ENCODE measurements around the gene PTPRN2. TPM values are rescaled to one million over a fixed set of nuclear protein-coding genes. Genes with fewer than 3 reads are reported as not detected.

The PTPRN2 gene
- total and polyA plus RNA-seq, 2 of the 13 experiments (the other 11 are each of a cell fraction or from before 2014, with no cell fraction given) = 2.5 to 24.2 TPM

DNA sequence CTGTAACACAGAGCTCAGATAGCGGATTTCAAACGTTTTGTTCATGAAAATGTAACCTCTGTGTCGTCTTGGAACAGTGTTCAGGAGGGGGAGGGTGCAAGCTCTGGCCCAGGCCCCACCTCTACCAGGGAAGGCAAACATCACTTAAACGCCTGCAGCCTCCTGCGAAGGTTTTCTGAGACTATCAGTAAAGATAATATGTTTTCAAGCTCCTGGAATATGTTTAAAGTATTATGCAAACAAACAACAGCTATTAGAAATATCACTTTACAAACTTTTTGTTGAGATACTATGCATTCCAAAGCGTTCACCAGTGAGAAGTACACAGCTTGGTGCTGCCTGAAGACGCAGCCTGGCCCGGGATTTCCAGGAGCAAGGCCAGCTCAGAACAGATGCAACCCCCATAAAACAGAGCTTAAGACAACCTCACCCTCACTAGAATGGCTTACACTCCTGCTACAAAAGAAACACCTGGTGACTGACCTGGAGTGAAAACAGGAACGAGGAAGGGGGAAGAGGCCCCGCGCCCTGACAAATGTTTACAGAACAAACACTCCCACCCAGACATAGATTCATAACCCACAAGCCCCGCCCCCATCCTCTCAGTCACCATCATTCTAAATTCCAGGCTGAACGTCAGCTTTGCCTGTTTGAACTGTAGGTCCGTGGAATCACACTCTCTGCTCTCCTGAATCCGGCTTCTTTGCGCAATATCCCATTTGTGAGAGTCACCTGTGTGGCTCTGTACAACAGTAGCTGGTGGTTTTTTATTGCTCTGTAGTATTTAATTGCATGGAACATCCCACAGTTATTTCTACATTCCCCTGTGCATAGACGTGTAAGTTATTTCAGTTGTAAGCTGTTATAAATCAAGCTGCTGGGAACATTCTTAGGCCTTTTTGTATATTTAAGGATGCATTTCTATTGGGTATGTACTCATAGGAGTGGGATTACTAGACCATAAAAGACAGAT, 155.0 kb downstream of the PTPRN2 start (continued):
- TF ChIP-seq, protein P1, sequence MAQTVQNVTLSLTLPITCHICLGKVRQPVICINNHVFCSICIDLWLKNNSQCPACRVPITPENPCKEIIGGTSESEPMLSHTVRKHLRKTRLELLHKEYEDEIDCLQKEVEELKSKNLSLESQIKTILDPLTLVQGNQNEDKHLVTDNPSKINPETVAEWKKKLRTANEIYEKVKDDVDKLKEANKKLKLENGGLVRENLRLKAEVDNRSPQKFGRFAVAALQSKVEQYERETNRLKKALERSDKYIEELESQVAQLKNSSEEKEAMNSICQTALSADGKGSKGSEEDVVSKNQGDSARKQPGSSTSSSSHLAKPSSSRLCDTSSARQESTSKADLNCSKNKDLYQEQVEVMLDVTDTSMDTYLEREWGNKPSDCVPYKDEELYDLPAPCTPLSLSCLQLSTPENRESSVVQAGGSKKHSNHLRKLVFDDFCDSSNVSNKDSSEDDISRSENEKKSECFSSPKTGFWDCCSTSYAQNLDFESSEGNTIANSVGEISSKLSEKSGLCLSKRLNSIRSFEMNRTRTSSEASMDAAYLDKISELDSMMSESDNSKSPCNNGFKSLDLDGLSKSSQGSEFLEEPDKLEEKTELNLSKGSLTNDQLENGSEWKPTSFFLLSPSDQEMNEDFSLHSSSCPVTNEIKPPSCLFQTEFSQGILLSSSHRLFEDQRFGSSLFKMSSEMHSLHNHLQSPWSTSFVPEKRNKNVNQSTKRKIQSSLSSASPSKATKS (CRISPR knock-in tag; IDR thresholded peaks at IDR 0.05) = peak; percentile 53; the same call in 1 of the 2 replicates
- TF ChIP-seq ATF1 (CRISPR knock-in tag; IDR thresholded peaks at IDR 0.05) (peak; percentile 63), EP300 (IDR thresholded peaks at IDR 0.05; ENCODE audit: low read depth in 2 of 2, low read length in 2 of 2) (peak in 1 of 2 experiments; percentile 78; a peak in 2 of 4 replicates), EP300 (CRISPR knock-in tag; IDR thresholded peaks at IDR 0.05; ENCODE audit: borderline replicate concordance) (no peak), CEBPG (CRISPR knock-in tag; IDR thresholded peaks at IDR 0.05) (peak; percentile 98), ZSCAN29 (CRISPR knock-in tag; conservative IDR thresholded peaks at IDR 0.05) (peak; percentile 99), ESRRA (CRISPR knock-in tag; IDR thresholded peaks at IDR 0.05; ENCODE audit: low read depth) (0 out of 2 replicates have a peak, but pooled peaks have one; percentile 22), CBFB (CRISPR knock-in tag; IDR thresholded peaks at IDR 0.05) (peak; percentile 29; the same call in 1 of the 2 replicates), HHEX (CRISPR knock-in tag; IDR thresholded peaks at IDR 0.05) (no peak), ZNF350 (CRISPR knock-in tag; IDR thresholded peaks at IDR 0.05; ENCODE audit: borderline replicate concordance, low read depth) (0 out of 2 replicates have a peak, but pooled peaks have one; percentile 20), ZBTB25 (CRISPR knock-in tag; IDR thresholded peaks at IDR 0.05) (no peak), ELF1 (CRISPR knock-in tag; IDR thresholded peaks at IDR 0.05) (peak; percentile 51; the same call in 1 of the 2 replicates), DNMT3B (CRISPR knock-in tag; conservative IDR thresholded peaks at IDR 0.05) (0 out of 2 replicates have a peak, but pooled peaks have one; percentile 33), GABPA (IDR thresholded peaks at IDR 0.05; ENCODE audit: low read depth, low read length) (no peak), GABPA (CRISPR knock-in tag; IDR thresholded peaks at IDR 0.05; ENCODE audit: low read depth) (no peak), HDAC1 (CRISPR knock-in tag; IDR thresholded peaks at IDR 0.05) (peak; percentile 51; the same call in 1 of the 2 replicates), ERF (CRISPR knock-in tag; IDR thresholded peaks at IDR 0.05) (peak; percentile 36; the same call in 1 of the 2 replicates), ZNF614 (CRISPR knock-in tag; IDR thresholded peaks at IDR 0.05; ENCODE audit: borderline replicate concordance) (peak; percentile 81), SALL1 (CRISPR knock-in tag; IDR thresholded peaks at IDR 0.05) (peak; percentile 95), MTA1 (CRISPR knock-in tag; IDR thresholded peaks at IDR 0.05; ENCODE audit: borderline replicate concordance) (0 out of 2 replicates have a peak, but pooled peaks have one; percentile 36)
- TF ChIP-seq, protein P2, sequence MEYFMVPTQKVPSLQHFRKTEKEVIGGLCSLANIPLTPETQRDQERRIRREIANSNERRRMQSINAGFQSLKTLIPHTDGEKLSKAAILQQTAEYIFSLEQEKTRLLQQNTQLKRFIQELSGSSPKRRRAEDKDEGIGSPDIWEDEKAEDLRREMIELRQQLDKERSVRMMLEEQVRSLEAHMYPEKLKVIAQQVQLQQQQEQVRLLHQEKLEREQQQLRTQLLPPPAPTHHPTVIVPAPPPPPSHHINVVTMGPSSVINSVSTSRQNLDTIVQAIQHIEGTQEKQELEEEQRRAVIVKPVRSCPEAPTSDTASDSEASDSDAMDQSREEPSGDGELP (IDR thresholded peaks at IDR 0.05; ENCODE audit: borderline replicate concordance, low read depth) = peak; percentile 86; the same call in 1 of the 2 replicates
- TF ChIP-seq, protein P3, sequence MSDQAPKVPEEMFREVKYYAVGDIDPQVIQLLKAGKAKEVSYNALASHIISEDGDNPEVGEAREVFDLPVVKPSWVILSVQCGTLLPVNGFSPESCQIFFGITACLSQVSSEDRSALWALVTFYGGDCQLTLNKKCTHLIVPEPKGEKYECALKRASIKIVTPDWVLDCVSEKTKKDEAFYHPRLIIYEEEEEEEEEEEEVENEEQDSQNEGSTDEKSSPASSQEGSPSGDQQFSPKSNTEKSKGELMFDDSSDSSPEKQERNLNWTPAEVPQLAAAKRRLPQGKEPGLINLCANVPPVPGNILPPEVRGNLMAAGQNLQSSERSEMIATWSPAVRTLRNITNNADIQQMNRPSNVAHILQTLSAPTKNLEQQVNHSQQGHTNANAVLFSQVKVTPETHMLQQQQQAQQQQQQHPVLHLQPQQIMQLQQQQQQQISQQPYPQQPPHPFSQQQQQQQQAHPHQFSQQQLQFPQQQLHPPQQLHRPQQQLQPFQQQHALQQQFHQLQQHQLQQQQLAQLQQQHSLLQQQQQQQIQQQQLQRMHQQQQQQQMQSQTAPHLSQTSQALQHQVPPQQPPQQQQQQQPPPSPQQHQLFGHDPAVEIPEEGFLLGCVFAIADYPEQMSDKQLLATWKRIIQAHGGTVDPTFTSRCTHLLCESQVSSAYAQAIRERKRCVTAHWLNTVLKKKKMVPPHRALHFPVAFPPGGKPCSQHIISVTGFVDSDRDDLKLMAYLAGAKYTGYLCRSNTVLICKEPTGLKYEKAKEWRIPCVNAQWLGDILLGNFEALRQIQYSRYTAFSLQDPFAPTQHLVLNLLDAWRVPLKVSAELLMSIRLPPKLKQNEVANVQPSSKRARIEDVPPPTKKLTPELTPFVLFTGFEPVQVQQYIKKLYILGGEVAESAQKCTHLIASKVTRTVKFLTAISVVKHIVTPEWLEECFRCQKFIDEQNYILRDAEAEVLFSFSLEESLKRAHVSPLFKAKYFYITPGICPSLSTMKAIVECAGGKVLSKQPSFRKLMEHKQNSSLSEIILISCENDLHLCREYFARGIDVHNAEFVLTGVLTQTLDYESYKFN (CRISPR knock-in tag; conservative IDR thresholded peaks at IDR 0.05) = peak; percentile 92
